GM12878 (cell line): ENCODE measurements around the gene COQ7.

Experiments used
- ZNF274 ChIP-seq: IDR thresholded peaks from one replicate; pipeline ENCODE4 v1.8.0; 2011; ENCODE audit not compliant: insufficient read length, insufficient read depth
- TF ChIP-seq, protein P1 (sequence below), 3 experiments: IDR thresholded peaks in 2 of 3; conservative IDR thresholded peaks in 1 of 3; 2 replicates each; pipeline ENCODE4 v1.5.1; 2011; ENCODE audit warnings: low read depth in 3 of 3, low read length in 3 of 3, mild to moderate bottlenecking in 3 of 3, control low read depth in 2 of 3, moderate library complexity in 2 of 3, inconsistent platforms in 1 of 3, mixed read lengths in 1 of 3; ENCODE audit not compliant: control insufficient read depth in 2 of 3, insufficient read depth in 1 of 3; ENCODE audit errors: extremely low read depth in 1 of 3

DNA sequence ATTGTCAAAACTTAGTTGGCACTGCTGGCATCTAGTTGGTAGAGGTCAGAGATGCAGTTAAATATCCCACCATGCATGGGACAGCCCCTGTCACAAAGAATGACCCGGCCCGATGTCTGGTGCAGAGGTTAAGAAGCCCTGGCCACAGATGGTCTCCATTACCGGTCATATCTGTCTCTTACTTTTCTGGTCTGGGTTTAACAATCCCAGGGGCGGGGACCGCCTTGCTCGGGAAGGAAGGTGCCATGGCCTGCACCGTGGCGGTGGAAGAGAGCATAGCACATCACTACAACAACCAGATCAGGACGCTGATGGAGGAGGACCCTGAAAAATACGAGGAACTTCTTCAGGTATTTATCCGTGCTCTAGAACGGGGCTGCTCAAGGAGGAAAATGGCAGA is 8.1 kb downstream of the COQ7 start:
- TF ChIP-seq, protein P1, sequence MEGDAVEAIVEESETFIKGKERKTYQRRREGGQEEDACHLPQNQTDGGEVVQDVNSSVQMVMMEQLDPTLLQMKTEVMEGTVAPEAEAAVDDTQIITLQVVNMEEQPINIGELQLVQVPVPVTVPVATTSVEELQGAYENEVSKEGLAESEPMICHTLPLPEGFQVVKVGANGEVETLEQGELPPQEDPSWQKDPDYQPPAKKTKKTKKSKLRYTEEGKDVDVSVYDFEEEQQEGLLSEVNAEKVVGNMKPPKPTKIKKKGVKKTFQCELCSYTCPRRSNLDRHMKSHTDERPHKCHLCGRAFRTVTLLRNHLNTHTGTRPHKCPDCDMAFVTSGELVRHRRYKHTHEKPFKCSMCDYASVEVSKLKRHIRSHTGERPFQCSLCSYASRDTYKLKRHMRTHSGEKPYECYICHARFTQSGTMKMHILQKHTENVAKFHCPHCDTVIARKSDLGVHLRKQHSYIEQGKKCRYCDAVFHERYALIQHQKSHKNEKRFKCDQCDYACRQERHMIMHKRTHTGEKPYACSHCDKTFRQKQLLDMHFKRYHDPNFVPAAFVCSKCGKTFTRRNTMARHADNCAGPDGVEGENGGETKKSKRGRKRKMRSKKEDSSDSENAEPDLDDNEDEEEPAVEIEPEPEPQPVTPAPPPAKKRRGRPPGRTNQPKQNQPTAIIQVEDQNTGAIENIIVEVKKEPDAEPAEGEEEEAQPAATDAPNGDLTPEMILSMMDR (IDR thresholded peaks at IDR 0.05 in 2 of 3, conservative IDR thresholded peaks at IDR 0.05 in 1 of 3; ENCODE audit: control insufficient read depth in 2 of 3, extremely low read depth in 1 of 3, insufficient read depth in 1 of 3, low read depth in 3 of 3, low read length in 3 of 3) = no peak
- no peak for TF ChIP-seq ZNF274
